T-helper 17 cell (primary cell): ENCODE results near the gene USP35. TPM values are rescaled to one million over a fixed set of nuclear protein-coding genes. Genes with fewer than 3 reads are reported as not detected.
"Not testable (repeated sequence)": the region's sequence is repeated elsewhere in the genome, so short reads cannot be mapped to it uniquely, and the experiment has no call there.

Experiments used
- ATAC-seq: fragments of 150-1000 bp; cut with Tn5 transposase; 2 replicates; pipeline ENCODE4 v1.10.0; 2021; ENCODE audit warnings: mild to moderate bottlenecking, moderate library complexity
- DNase-seq, 3 donors: peaks; one replicate each; pipeline versions ENCODE4 v3.0.0 to v3.0.0-alpha.2; 2020 to 2021
- H3K9me3 ChIP-seq: one replicate; pipeline ENCODE4 v1.7.0; 2013; ENCODE audit warnings: low read length, mild to moderate bottlenecking; ENCODE audit not compliant: control insufficient read depth, poor library complexity, severe bottlenecking
- H3K27ac Mint-ChIP-seq: one replicate; pipeline ENCODE4 v1.8.0; 2022; ENCODE audit warnings: mild to moderate bottlenecking, moderate library complexity, mixed read lengths
- H3K27me3 Mint-ChIP-seq: one replicate; pipeline ENCODE4 v1.8.0; 2022; ENCODE audit warnings: mixed read lengths
- H3K36me3 Mint-ChIP-seq: one replicate; pipeline ENCODE4 v1.8.0; 2022; ENCODE audit warnings: low read depth, mixed read lengths
- H3K4me1 Mint-ChIP-seq: one replicate; pipeline ENCODE4 v1.8.0; 2022; ENCODE audit warnings: mild to moderate bottlenecking, mixed read lengths
- H3K4me3 Mint-ChIP-seq: one replicate; pipeline ENCODE4 v1.8.0; 2022; ENCODE audit warnings: mild to moderate bottlenecking, moderate library complexity, mixed read lengths
- total RNA-seq, 4 donors: library from RNA in 2 of 4; stranded (reverse) in 2 of 4; gene quantifications; one replicate each; pipeline ENCODE4 v1.2.3 and lab custom pipeline; 2022 to 2026

Gene USP35
- total RNA-seq, 2 donors from 2014 or later, result 10.5 to 13.4 TPM

GRCh38 chr11:78158987-78159652, 29.6 kb upstream of the USP35 start:
- ATAC-seq (no peak), DNase-seq (no peak)
- Mint-ChIP-seq H3K4me1 (no peaks in the 10 kb centered on the region), H3K4me3 (no peak overlapping the region), H3K27ac (peak overlapping the region; percentile 14), H3K27me3 (no peaks in the 10 kb centered on the region), H3K36me3 (no peaks in the 10 kb centered on the region)
- H3K9me3 ChIP-seq, result no peaks in the 10 kb centered on the region

- H3K9me3 ChIP-seq, result no peaks in the 10 kb centered on the region
- Mint-ChIP-seq H3K36me3 (no peaks in the 10 kb centered on the region), H3K4me3 (no peak overlapping the region), H3K27me3 (no peaks in the 10 kb centered on the region), H3K27ac (no peak overlapping the region), H3K4me1 (no peaks in the 10 kb centered on the region)
- DNase-seq (no peak), ATAC-seq (no peak)
Observed at GRCh38 chr11:78160557-78160956, 28.2 kb upstream of the USP35 start.

- no peaks in the 10 kb centered on the region for H3K4me1 Mint-ChIP-seq
- no peak overlapping the region for H3K4me3 Mint-ChIP-seq
- ATAC-seq (no peak), DNase-seq (no peak)
- H3K27ac Mint-ChIP-seq, result no peak overlapping the region
- no peaks in the 10 kb centered on the region for H3K9me3 ChIP-seq
- H3K27me3 Mint-ChIP-seq, result no peaks in the 10 kb centered on the region
- no peaks in the 10 kb centered on the region for H3K36me3 Mint-ChIP-seq
Observed at GRCh38 chr11:78161346-78161745, 27.4 kb upstream of the USP35 start.

- Mint-ChIP-seq H3K27ac (peak overlapping the region; percentile 67), H3K4me1 (no peaks in the 10 kb centered on the region), H3K27me3 (no peaks in the 10 kb centered on the region), H3K36me3 (no peaks in the 10 kb centered on the region), H3K4me3 (no peak overlapping the region)
- ATAC-seq, result no peak
- DNase-seq, result no peak
- H3K9me3 ChIP-seq, result no peaks in the 10 kb centered on the region
Observed at GRCh38 chr11:78161962-78162371, 26.8 kb upstream of the USP35 start.

- Mint-ChIP-seq H3K36me3 (no peaks in the 10 kb centered on the region), H3K4me1 (no peaks in the 10 kb centered on the region)
- ATAC-seq, result no peak
Observed at GRCh38 chr11:78163828-78164227, 24.9 kb upstream of the USP35 start.

GRCh38 chr11:78164471-78164870, 24.2 kb upstream of the USP35 start:
- H3K4me3 Mint-ChIP-seq, result no peak overlapping the region

More at GRCh38 chr11:78163828-78164227, 24.9 kb upstream of the USP35 start:
- no peaks in the 10 kb centered on the region for H3K27me3 Mint-ChIP-seq
- no peak overlapping the region for H3K27ac Mint-ChIP-seq
- no peak for DNase-seq
- H3K9me3 ChIP-seq, result no peaks in the 10 kb centered on the region
- H3K4me3 Mint-ChIP-seq, result no peak overlapping the region

GRCh38 chr11:78166855-78167469, 21.8 kb upstream of the USP35 start:
- no peaks in the 10 kb centered on the region for H3K4me1 Mint-ChIP-seq
- H3K9me3 ChIP-seq, result no peaks in the 10 kb centered on the region
- ATAC-seq (no peak), DNase-seq (no peak)
- no peak overlapping the region for H3K4me3 Mint-ChIP-seq
- H3K27me3 Mint-ChIP-seq, result no peaks in the 10 kb centered on the region
- H3K36me3 Mint-ChIP-seq, result peaks cover 3% of the 10 kb centered on the region
- no peak overlapping the region for H3K27ac Mint-ChIP-seq

More at GRCh38 chr11:78164471-78164870, 24.2 kb upstream of the USP35 start:
- H3K27me3 Mint-ChIP-seq, result no peaks in the 10 kb centered on the region
- H3K9me3 ChIP-seq, result no peaks in the 10 kb centered on the region
- no peaks in the 10 kb centered on the region for H3K4me1 Mint-ChIP-seq
- no peak for DNase-seq
- no peak overlapping the region for H3K27ac Mint-ChIP-seq
- no peak for ATAC-seq
- no peaks in the 10 kb centered on the region for H3K36me3 Mint-ChIP-seq

GRCh38 chr11:78168539-78169477, 19.9 kb upstream of the USP35 start:
- peaks cover 4% of the 10 kb centered on the region for H3K4me1 Mint-ChIP-seq

GRCh38 chr11:78170413-78170812, 18.3 kb upstream of the USP35 start:
- H3K9me3 ChIP-seq, result no peaks in the 10 kb centered on the region
- H3K27me3 Mint-ChIP-seq, result no peaks in the 10 kb centered on the region
- ATAC-seq (no peak), DNase-seq (no peak)
- no peak overlapping the region for H3K4me3 Mint-ChIP-seq
- peaks cover 7% of the 10 kb centered on the region for H3K36me3 Mint-ChIP-seq
- H3K27ac Mint-ChIP-seq, result no peak overlapping the region
- H3K4me1 Mint-ChIP-seq, result peaks cover 5% of the 10 kb centered on the region

More at GRCh38 chr11:78168539-78169477, 19.9 kb upstream of the USP35 start:
- Mint-ChIP-seq H3K36me3 (peaks cover 6% of the 10 kb centered on the region), H3K27ac (no peak overlapping the region), H3K4me3 (no peak overlapping the region), H3K27me3 (no peaks in the 10 kb centered on the region)
- no peaks in the 10 kb centered on the region for H3K9me3 ChIP-seq
- no peak for DNase-seq
- no peak for ATAC-seq

GRCh38 chr11:78170874-78171549, 17.7 kb upstream of the USP35 start:
- H3K9me3 ChIP-seq, result no peaks in the 10 kb centered on the region
- ATAC-seq, result no peak
- H3K27me3 Mint-ChIP-seq, result no peaks in the 10 kb centered on the region
- no peak for DNase-seq
- peaks cover 7% of the 10 kb centered on the region for H3K36me3 Mint-ChIP-seq
- no peak overlapping the region for H3K4me3 Mint-ChIP-seq
- H3K4me1 Mint-ChIP-seq, result peaks cover 5% of the 10 kb centered on the region
- no peak overlapping the region for H3K27ac Mint-ChIP-seq

- Mint-ChIP-seq H3K4me3 (no peak overlapping the region), H3K36me3 (peaks cover 7% of the 10 kb centered on the region), H3K4me1 (peaks cover 5% of the 10 kb centered on the region), H3K27me3 (no peaks in the 10 kb centered on the region), H3K27ac (no peak overlapping the region)
- ATAC-seq, result no peak
- DNase-seq, result no peak
- no peaks in the 10 kb centered on the region for H3K9me3 ChIP-seq
Observed at GRCh38 chr11:78171951-78172350, 16.8 kb upstream of the USP35 start.

- H3K36me3 Mint-ChIP-seq, H3K27me3 Mint-ChIP-seq, ATAC-seq, H3K9me3 ChIP-seq, DNase-seq, H3K4me3 Mint-ChIP-seq: not testable (repeated sequence)
- Mint-ChIP-seq H3K4me1 (peaks cover 16% of the 10 kb centered on the region), H3K27ac (peak overlapping the region; percentile 2)
Observed at GRCh38 chr11:78175862-78176261, 12.9 kb upstream of the USP35 start.
